Measurements from ENCODE around the gene ANKS6.

GRCh38 chr9:98807814-98808195 lies 11.4 kb upstream of the ANKS6 start:
- TF ChIP-seq CTCF (IDR thresholded peaks at IDR 0.05; ENCODE audit: low read depth, low read length) (no peak), MYC (IDR thresholded peaks at IDR 0.05; ENCODE audit: low read depth, low read length) (no peak), POLR2A (IDR thresholded peaks at IDR 0.05; ENCODE audit: extremely low read depth, insufficient read length) (no peak)
